Measurements from ENCODE around the gene MXRA7.

The MXRA7 gene

DNA sequence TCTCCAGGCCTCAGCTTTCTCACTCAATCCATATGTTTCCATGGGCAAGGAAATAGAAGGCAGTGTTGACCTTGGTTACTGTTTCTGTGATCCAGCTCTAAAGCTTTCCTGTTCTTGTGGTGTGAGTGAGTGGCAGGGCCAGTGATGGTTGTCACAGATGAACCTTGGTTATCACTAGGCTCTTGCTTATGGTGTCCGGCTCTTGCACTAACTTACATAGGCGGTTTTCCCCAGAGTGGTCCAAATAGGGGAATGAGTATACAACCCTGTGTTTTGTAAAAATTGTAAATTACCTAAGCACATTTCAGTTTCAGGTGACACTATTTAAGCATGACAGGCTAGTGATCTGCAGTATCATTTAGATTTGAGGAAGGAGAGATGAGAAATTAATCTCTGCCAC, 34.0 kb upstream of the MXRA7 start:
- TF ChIP-seq SIN3A (IDR thresholded peaks at IDR 0.05; ENCODE audit: borderline replicate concordance, insufficient read depth, low read length) = no peak
- no peak for TF ChIP-seq TAF1 (IDR thresholded peaks at IDR 0.05; ENCODE audit: borderline replicate concordance, insufficient read depth, low read length)
- TF ChIP-seq FOXP2 (optimal IDR thresholded peaks at IDR 0.05; ENCODE audit: borderline replicate concordance, extremely low read depth, extremely low read length, insufficient read depth) = no peak
- no peak for TF ChIP-seq POLR2AphosphoS5 (IDR thresholded peaks at IDR 0.05; ENCODE audit: low read depth, low read length)

DNA sequence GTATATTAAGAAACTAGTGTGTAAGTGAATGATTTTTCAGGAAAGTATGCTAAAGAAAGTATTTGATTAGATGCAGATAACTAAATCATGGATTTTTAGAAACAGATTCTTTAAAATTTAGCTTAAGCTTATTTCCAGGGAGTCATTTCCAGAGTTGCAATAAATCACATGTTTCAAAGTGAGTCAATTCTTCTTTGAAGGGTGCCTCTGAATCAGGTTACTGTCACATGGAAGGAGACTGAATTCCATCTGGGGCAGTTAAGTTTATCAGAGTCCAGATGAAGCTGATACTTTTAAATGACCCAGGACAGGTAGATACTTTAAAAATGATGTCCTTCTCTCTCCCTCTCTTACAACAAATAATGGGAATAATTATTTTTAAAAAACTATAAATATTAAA, 32.2 kb upstream of the MXRA7 start:
- no peak for TF ChIP-seq POLR2AphosphoS5 (IDR thresholded peaks at IDR 0.05; ENCODE audit: low read depth, low read length)

GRCh38 chr17:76740329-76741118, 29.8 kb upstream of the MXRA7 start:
- TF ChIP-seq POLR2AphosphoS5 (IDR thresholded peaks at IDR 0.05; ENCODE audit: low read depth, low read length) = no peak
- TF ChIP-seq FOXP2 (optimal IDR thresholded peaks at IDR 0.05; ENCODE audit: borderline replicate concordance, extremely low read depth, extremely low read length, insufficient read depth) = no peak
- no peak for TF ChIP-seq SIN3A (IDR thresholded peaks at IDR 0.05; ENCODE audit: borderline replicate concordance, insufficient read depth, low read length)
- TF ChIP-seq REST (IDR thresholded peaks at IDR 0.05; ENCODE audit: insufficient read depth in 1 of 2, low read depth in 2 of 2, low read length in 2 of 2) = no peak
- no peak for TF ChIP-seq TAF1 (IDR thresholded peaks at IDR 0.05; ENCODE audit: borderline replicate concordance, insufficient read depth, low read length)

DNA sequence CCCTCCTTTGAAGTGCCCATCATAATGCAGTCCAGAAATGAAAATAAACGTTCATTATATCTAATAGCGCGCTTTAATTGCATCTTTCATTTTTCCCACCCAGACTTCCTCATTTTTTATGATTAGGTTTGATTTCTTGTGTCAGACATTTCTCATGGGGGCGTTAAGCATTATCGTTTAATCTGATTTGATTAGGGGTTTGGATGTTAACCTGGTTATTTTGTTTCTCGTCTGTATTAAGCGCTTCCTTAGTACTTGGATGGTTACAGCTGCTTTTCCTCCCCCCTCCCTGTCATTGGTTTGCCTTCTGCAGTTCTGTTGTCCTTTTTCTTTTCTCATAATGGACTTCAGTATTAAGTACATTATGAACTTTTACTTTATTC, 27.7 kb upstream of the MXRA7 start:
- TF ChIP-seq FOXP2 (optimal IDR thresholded peaks at IDR 0.05; ENCODE audit: borderline replicate concordance, extremely low read depth, extremely low read length, insufficient read depth) (no peak), SIN3A (IDR thresholded peaks at IDR 0.05; ENCODE audit: borderline replicate concordance, insufficient read depth, low read length) (no peak), TAF1 (IDR thresholded peaks at IDR 0.05; ENCODE audit: borderline replicate concordance, insufficient read depth, low read length) (no peak), POLR2AphosphoS5 (IDR thresholded peaks at IDR 0.05; ENCODE audit: low read depth, low read length) (no peak), REST (IDR thresholded peaks at IDR 0.05; ENCODE audit: insufficient read depth in 1 of 2, low read depth in 2 of 2, low read length in 2 of 2) (no peak)

- TF ChIP-seq TAF1 (IDR thresholded peaks at IDR 0.05; ENCODE audit: borderline replicate concordance, insufficient read depth, low read length) (peak; percentile 38; the same call in 1 of the 2 replicates), POLR2AphosphoS5 (IDR thresholded peaks at IDR 0.05; ENCODE audit: low read depth, low read length) (peak; percentile 81), FOXP2 (optimal IDR thresholded peaks at IDR 0.05; ENCODE audit: borderline replicate concordance, extremely low read depth, extremely low read length, insufficient read depth) (peak; percentile 49), REST (IDR thresholded peaks at IDR 0.05; ENCODE audit: insufficient read depth in 1 of 2, low read depth in 2 of 2, low read length in 2 of 2) (0 out of 4 replicates have a peak, but pooled peaks of 1 of the 2 experiments have one; percentile 24), SIN3A (IDR thresholded peaks at IDR 0.05; ENCODE audit: borderline replicate concordance, insufficient read depth, low read length) (peak; percentile 96; the same call in 1 of the 2 replicates)
Observed at GRCh38 chr17:76737676-76738467, 27.1 kb upstream of the MXRA7 start, which contains the start of gene MFSD11. MFSD11 (plus strand) TSS chr17:76738119; CDS start chr17:76738353, 234 bp downstream.

All from PFSK-1 (cell line).